SK-N-SH (cell line): ENCODE results near the gene SYNM.

Experiments
- JUND ChIP-seq: IDR thresholded peaks from 2 replicates; pipeline ENCODE4 v1.4.0; 2012
- POLR2AphosphoS5 ChIP-seq: IDR thresholded peaks from 2 replicates; pipeline ENCODE4 v1.6.1; 2012; ENCODE audit warnings: low read depth, low read length
- TF ChIP-seq, protein P1 (sequence below): IDR thresholded peaks from 2 replicates; pipeline ENCODE4 v1.4.0; 2012; ENCODE audit warnings: low read depth, borderline replicate concordance
- TF ChIP-seq, protein P2 (sequence below): fragments of 200-600 bp; sonication (generic); IDR thresholded peaks from 2 replicates; pipeline ENCODE4 v1.6.1; 2017; ENCODE audit warnings: antibody characterized with exemption, mild to moderate bottlenecking, moderate library complexity
- TF ChIP-seq, protein P3 (sequence below): fragments of 150-350 bp; IDR thresholded peaks from 2 replicates; pipeline ENCODE4 v1.6.1; 2016; ENCODE audit warnings: mild to moderate bottlenecking, low read depth, low read length

DNA sequence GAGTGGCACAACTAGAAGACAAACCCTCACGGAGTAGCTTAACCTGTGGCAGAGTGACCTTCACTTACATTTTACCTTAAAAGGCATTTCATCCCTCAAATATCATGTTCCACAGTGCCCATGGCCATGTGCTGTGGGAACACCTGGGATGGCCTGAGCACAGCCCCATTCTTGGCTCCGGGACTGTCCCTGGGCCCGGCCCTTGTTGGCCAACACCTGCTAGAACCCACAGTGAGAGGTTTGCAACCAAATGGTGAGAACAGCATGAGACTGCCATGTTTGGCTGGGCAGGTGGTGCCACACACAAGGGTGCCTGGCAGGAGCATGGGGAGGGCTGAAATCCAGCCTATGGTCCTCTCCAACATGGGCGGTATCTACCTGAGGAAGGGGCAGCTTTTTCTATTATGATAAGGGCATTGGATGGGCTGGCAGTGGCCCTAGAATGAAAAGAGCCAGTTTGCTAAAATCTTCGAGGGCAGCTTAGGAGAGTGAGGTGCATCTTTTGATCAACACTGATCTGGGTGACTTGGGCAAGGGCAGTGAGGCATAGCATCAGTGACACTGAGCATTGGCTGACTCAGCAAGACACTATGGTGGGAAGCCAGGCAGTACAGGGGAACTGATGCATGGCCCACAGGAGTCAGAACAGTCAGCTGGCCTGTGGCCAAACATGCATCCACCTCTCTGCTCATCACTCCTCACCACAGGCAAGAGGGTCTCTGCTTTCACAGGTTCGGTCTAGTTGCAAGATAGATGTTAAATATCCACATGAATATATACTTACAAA lies 53.9 kb downstream of the SYNM start:
- TF ChIP-seq JUND (no peak), POLR2AphosphoS5 (no peak)
- TF ChIP-seq, protein P1, sequence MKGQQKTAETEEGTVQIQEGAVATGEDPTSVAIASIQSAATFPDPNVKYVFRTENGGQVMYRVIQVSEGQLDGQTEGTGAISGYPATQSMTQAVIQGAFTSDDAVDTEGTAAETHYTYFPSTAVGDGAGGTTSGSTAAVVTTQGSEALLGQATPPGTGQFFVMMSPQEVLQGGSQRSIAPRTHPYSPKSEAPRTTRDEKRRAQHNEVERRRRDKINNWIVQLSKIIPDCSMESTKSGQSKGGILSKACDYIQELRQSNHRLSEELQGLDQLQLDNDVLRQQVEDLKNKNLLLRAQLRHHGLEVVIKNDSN = no peak
- TF ChIP-seq, protein P2, sequence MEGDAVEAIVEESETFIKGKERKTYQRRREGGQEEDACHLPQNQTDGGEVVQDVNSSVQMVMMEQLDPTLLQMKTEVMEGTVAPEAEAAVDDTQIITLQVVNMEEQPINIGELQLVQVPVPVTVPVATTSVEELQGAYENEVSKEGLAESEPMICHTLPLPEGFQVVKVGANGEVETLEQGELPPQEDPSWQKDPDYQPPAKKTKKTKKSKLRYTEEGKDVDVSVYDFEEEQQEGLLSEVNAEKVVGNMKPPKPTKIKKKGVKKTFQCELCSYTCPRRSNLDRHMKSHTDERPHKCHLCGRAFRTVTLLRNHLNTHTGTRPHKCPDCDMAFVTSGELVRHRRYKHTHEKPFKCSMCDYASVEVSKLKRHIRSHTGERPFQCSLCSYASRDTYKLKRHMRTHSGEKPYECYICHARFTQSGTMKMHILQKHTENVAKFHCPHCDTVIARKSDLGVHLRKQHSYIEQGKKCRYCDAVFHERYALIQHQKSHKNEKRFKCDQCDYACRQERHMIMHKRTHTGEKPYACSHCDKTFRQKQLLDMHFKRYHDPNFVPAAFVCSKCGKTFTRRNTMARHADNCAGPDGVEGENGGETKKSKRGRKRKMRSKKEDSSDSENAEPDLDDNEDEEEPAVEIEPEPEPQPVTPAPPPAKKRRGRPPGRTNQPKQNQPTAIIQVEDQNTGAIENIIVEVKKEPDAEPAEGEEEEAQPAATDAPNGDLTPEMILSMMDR = no peak
- TF ChIP-seq, protein P3, sequence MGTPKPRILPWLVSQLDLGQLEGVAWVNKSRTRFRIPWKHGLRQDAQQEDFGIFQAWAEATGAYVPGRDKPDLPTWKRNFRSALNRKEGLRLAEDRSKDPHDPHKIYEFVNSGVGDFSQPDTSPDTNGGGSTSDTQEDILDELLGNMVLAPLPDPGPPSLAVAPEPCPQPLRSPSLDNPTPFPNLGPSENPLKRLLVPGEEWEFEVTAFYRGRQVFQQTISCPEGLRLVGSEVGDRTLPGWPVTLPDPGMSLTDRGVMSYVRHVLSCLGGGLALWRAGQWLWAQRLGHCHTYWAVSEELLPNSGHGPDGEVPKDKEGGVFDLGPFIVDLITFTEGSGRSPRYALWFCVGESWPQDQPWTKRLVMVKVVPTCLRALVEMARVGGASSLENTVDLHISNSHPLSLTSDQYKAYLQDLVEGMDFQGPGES = no peak
